Epithelial cell of esophagus (primary cell): ENCODE results near the gene B3GNT3.

Experiments
- DNase-seq: peaks from one replicate; pipeline ENCODE4 v3.0.0; 2010; ENCODE audit warnings: low read depth
- H3K4me3 ChIP-seq: 2 replicates; pipeline ENCODE4 v1.5.1; 2011; ENCODE audit warnings: mild to moderate bottlenecking, low read length, control low read depth
- TF ChIP-seq, protein P1 (sequence below): IDR thresholded peaks from 2 replicates; pipeline ENCODE4 v1.5.1; 2011; ENCODE audit warnings: low read depth, mild to moderate bottlenecking, low read length, control low read depth, inconsistent platforms; ENCODE audit not compliant: insufficient read depth; ENCODE audit errors: missing control alignments

Gene B3GNT3, protein sequence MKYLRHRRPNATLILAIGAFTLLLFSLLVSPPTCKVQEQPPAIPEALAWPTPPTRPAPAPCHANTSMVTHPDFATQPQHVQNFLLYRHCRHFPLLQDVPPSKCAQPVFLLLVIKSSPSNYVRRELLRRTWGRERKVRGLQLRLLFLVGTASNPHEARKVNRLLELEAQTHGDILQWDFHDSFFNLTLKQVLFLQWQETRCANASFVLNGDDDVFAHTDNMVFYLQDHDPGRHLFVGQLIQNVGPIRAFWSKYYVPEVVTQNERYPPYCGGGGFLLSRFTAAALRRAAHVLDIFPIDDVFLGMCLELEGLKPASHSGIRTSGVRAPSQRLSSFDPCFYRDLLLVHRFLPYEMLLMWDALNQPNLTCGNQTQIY

DNA sequence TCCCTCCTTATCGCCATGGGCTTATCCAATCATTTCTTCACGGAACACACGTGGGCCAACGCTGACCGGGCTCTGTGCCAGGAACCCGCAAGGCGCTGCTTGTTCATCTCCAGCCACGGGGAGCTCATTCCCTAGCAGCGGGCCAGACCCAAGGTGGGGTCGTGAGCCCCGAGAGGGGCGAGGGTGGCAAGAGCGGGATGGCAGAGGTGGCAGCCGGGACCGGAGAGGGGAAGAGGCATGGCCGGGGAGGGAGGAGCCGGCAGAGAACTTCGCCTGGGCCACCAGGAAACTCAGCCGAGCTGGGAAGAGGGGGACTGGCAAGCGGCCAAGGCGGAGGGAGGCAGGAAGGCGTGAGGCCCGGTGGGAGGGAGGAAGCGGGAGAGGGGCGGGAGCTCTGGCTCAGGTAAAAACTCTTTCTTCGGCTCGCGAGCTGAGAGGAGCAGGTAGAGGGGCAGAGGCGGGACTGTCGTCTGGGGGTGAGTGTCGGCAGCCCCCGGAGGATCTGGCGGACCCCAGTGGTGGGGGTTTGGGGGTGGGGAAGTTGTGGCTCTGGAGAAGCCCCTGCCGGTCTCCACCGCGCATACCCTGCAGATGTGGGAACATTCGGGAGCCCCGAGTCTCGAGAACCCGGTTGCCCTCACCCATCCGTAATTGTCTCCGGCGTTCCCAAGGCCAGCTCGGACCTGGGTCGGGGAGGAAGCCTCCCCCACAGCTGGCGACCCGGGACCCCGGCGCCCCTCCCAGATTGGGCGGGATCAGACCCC is at the start of gene B3GNT3:
TSS of gene B3GNT3 (plus strand) at position 408 of the 764 bp plus-strand sequence. CDS start 12,670 bp downstream, outside the sequence.
- TF ChIP-seq, protein P1, sequence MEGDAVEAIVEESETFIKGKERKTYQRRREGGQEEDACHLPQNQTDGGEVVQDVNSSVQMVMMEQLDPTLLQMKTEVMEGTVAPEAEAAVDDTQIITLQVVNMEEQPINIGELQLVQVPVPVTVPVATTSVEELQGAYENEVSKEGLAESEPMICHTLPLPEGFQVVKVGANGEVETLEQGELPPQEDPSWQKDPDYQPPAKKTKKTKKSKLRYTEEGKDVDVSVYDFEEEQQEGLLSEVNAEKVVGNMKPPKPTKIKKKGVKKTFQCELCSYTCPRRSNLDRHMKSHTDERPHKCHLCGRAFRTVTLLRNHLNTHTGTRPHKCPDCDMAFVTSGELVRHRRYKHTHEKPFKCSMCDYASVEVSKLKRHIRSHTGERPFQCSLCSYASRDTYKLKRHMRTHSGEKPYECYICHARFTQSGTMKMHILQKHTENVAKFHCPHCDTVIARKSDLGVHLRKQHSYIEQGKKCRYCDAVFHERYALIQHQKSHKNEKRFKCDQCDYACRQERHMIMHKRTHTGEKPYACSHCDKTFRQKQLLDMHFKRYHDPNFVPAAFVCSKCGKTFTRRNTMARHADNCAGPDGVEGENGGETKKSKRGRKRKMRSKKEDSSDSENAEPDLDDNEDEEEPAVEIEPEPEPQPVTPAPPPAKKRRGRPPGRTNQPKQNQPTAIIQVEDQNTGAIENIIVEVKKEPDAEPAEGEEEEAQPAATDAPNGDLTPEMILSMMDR = no peak
- peak; percentile 70 for DNase-seq
- H3K4me3 ChIP-seq = peak within 1 kb of the TSS; percentile 32

DNA sequence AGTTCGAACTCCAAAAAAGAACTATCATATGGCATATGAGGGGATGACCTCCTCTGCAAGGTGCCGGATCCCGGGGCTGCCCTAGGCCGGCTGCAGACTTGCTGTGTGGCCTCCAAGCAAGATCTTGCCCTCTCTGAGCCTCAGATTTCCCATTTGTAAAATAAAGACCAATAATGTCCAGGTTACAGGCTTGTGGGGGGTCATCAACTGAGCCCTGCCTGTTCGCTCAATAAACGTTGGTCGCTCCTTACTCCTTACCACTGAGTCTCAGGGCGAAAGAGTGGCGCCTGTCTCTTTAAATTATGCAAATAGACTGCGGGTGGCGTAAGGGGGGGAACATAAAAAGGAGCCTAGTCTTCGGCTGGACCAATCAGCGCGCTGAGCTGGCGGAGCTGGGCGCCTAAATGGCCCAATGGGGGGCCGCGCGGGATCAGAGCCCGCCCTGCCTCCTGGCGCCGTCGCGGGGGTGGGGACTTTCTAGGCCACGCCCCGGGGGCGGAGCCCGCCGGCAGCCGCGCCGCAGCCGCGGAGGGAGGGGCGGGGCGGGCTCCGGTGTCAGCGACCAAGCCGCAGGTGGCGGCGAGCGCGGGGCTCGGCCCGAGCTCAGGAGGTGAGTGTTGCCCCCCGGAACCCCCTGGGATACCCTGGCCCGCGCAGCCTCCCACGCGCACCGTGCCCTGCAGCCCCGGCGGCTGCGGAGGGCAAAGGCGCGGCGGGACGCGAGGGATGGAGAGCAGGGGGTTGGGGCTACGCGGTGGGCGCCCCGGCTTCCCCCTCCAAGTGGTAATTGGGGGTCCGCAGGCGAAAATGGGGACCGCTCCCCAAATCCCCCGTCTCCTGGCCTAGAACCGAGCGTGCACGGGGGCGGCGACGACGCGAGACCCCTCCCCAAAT is 47.5 kb upstream of the B3GNT3 start:
- TF ChIP-seq, protein P1 = no peak
- peak; percentile 94 for DNase-seq
- peak overlapping the region; percentile 37 for H3K4me3 ChIP-seq

DNA sequence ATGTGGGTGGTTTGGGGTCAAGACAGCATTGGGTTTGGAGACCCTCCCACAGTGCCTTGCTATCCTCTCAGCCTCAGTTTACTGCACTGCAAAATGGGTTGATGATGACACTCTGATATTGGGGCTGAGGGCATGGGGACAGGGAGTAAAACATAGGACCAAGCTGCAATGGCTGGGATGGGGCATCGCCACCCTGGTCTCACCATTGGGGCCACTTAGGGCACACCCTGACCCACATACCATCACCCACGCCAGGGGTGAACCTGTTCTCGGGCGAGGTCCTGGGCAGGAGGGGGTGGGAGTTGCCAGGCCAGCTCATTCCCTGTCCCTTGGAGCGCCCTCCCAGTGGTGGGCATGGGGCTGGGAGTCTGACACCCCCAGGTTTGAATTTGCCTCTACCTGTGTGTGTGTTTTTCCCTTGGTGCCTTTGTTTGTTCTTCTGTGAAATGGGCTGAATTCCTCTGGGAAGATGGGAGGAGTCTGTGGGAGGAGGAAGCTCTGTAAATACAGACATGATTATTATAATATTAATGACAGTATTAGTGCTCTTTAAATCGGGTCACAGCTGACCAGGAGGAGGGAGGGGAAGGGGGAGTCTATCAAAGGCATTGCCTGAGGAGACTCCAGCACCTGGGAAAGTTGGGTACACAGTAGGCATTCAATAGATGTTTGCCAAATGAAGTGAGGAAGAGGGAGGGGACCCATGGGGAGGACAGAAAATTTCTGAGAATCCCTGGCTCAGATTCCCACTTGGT is 45.9 kb upstream of the B3GNT3 start:
- TF ChIP-seq, protein P1 = no peak
- no peak for DNase-seq
- no peak overlapping the region for H3K4me3 ChIP-seq

DNA sequence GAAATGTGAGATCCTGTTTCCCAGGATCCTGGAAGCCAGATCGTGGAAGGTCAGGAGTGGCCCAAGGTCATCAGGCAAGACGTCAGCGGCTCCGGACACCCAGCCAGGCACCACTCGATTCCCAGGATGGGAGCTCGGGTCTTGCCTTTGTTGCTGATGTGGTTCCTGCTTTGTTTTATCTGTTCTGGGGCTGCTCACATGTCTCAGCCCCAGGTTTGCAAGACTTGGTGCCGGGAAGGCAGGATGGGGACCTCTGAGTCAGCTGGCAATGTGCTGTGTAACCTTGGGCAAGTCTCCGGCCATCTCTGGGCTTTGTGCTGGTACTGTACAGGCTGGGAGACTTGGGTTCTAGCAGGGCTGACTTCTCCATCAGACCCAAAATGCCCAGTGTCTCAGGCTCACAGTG is 45.0 kb upstream of the B3GNT3 start:
- no peak overlapping the region for H3K4me3 ChIP-seq
- TF ChIP-seq, protein P1 = no peak
- no peak for DNase-seq

DNA sequence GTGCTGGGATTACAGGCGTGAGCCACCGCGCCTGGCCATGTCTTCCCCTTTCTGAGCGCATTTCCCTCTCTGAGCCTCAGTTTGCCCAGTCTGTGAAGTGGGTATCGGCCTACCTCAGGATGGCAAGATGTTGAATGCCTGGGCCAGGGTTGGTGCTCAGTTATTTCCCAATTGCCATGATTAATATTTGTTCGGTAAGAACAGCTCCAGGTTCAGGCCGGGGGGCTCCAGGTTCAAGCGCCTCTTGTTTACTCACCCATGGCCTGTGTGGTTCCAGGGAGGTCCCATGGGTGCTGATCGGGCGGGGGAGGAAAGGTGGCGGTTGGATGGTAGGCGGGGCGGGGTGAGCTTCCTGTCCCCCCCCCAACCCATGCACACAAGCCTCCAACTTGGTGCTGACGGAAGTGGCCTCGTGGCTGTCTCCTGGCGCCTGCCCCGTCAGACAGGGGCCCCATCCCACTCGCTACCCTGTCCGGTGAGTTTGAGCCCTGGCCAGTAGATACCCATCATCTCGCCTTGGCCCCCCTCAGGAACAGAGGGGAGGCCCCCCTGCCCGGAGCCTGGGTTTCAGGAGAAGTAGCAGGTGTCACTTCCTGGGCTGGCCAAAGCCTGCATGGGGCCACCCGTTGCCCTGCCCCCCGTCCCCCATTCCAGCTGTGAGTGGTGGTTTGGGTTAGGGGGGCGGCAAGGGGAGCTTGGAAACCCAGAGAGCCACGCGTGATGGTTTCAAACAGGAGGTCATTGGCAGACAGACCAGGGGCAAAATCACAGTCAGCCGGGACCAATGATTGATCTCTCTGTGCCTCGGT is 43.6 kb upstream of the B3GNT3 start, which contains the start of gene FCHO1:
TSS of gene FCHO1 (plus strand) at position 375 of the 809 bp plus-strand sequence. CDS start 3,688 bp downstream, outside the sequence.
- no peak for DNase-seq
- H3K4me3 ChIP-seq = no peak within 1 kb of the TSS
- TF ChIP-seq, protein P1 = no peak

DNA sequence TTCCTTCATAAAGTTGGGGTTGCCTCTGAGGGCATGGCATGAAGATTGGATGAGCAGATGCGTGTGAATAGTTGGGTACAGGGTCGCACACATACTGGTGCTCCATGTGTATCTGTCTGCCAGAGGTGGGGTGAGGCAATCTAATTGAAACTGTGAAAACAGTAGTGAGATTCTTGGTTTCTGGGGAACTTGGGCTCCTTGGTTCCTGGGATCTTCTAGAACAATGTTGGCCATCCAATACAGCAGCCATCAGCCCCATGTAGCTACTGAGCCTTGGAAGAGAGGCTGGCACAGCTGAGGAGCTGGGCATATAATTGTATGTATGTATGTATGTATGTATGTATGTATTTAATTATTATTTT is 43.0 kb upstream of the B3GNT3 start:
- no peak overlapping the region for H3K4me3 ChIP-seq
- no peak for DNase-seq
- TF ChIP-seq, protein P1 = no peak
